Measurements from ENCODE around the gene ARF1.

Gene ARF1

DNA sequence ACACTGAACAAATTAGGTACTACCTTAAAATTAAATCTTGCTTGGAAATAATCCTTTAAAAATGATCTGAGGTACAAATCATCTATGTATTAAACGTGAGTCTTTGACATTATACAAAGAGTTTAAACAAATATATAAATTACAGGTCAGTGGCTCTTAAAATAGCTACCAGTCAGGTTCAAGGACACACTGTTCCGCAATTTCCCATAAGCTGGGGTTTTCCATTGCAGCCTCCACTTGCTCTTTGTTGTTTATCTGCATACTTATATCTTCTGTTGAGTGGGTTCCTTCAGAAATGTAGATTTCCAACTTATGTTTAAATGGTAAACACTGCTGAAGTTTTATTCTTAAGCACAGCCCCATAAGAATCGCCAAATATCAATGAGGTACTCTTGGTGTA lies 32.3 kb downstream of the ARF1 start:
- no peak for DNase-seq (ENCODE audit: extremely low read depth, low read depth)
- TF ChIP-seq, protein P1, sequence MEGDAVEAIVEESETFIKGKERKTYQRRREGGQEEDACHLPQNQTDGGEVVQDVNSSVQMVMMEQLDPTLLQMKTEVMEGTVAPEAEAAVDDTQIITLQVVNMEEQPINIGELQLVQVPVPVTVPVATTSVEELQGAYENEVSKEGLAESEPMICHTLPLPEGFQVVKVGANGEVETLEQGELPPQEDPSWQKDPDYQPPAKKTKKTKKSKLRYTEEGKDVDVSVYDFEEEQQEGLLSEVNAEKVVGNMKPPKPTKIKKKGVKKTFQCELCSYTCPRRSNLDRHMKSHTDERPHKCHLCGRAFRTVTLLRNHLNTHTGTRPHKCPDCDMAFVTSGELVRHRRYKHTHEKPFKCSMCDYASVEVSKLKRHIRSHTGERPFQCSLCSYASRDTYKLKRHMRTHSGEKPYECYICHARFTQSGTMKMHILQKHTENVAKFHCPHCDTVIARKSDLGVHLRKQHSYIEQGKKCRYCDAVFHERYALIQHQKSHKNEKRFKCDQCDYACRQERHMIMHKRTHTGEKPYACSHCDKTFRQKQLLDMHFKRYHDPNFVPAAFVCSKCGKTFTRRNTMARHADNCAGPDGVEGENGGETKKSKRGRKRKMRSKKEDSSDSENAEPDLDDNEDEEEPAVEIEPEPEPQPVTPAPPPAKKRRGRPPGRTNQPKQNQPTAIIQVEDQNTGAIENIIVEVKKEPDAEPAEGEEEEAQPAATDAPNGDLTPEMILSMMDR (IDR thresholded peaks at IDR 0.05; ENCODE audit: low read depth, low read length, missing control alignments), result no peak

DNA sequence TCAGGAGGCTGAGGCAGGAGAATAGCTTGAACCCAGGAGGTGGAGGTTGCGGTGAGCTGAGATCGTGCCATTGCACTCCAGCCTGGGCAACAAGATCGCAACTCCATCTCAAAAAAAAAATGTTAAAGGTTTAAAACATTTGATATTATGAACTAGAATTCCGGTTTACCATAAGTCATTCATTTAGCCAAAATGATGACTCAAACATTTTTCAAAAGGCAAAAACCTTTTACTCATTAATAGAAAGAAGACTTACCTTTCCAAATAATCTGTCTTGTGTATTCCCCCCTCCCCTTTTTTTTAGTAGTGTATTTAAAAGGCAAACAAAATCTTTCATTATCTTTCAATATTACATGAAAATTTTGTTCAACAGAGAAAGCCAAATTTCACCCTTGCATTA lies 34.8 kb downstream of the ARF1 start:
- TF ChIP-seq, protein P1 (IDR thresholded peaks at IDR 0.05; ENCODE audit: low read depth, low read length, missing control alignments), result no peak
- no peak for DNase-seq (ENCODE audit: extremely low read depth, low read depth)
- no peak overlapping the region for H3K4me3 ChIP-seq (replicated peaks; ENCODE audit: low read depth, low read length)

More for the DNA sequence above, 32.3 kb downstream of the ARF1 start:
- no peak overlapping the region for H3K4me3 ChIP-seq (replicated peaks; ENCODE audit: low read depth, low read length)

DNA sequence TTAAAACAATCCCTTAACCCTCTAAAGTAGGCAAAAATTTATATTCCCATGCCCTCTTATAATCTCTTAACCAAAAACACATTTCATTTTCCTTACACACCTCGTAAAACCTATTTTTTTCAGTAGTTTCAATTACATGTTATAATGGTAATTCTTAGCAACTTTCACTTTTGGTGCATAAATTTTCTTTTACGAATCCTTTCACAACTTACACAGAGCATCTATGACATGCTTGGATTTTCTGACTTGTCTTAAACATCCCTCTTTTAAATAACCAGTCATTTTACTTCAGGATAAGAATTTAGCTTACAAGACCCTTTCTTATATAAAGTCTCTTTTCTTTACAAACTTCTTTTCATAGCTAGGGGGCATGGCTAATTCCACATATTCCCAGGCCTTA lies 35.5 kb downstream of the ARF1 start:
- TF ChIP-seq, protein P1 (IDR thresholded peaks at IDR 0.05; ENCODE audit: low read depth, low read length, missing control alignments), result no peak
- DNase-seq (ENCODE audit: extremely low read depth, low read depth), result no peak

DNA sequence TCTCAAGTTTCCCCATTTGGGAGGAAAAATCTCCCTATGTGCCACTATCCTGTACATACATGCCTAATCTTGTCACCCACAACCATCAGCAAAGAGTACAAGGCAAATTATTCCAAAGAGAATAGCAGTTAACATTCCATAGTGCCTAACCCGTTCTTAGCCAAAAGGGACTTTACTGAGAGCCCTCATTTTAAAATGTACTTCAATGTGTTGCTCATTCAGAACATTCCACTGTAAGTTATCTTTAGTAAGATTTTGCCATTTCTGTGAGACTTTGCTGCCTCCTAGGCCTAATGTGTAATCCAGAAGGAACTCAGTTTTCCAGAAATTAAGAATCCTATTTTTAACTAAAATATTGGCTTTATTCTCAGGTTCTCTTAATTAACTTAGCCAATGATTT lies 37.8 kb downstream of the ARF1 start:
- no peak overlapping the region for H3K4me3 ChIP-seq (replicated peaks; ENCODE audit: low read depth, low read length)
- DNase-seq (ENCODE audit: extremely low read depth, low read depth), result no peak
- TF ChIP-seq, protein P1 (IDR thresholded peaks at IDR 0.05; ENCODE audit: low read depth, low read length, missing control alignments), result no peak

More for the DNA sequence above, 35.5 kb downstream of the ARF1 start:
- no peak overlapping the region for H3K4me3 ChIP-seq (replicated peaks; ENCODE audit: low read depth, low read length)

DNA sequence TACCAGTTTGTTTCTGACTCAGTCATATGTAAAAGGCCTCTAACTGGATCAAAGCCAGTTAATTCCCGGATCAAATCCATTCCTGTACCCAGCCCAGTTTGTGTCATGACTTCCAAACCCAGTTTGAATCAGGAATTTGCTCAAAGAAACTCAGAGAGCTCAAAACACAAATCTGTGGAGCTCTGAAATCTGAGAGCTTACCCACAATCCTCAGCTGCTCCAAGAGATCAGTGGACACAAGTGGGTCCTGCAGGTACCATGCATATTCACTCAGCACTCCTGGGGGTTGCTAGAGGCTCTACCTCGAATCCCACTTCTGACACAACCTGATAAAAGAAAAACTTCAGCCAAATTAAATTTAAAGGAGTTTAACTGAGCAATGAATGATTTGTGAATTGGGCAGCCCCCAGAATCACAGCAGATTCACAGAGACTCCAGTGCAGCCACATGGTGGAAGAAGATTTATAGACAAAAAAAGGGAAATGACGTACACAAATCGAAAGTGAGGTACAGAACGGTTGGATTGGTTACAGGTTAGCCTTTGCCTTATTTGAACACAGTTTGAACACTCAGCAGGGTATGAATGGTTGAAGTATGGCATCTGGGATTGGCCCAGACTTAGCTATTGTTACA lies 38.5 kb downstream of the ARF1 start:
- H3K4me3 ChIP-seq (replicated peaks; ENCODE audit: low read depth, low read length), result no peak overlapping the region
- no peak for DNase-seq (ENCODE audit: extremely low read depth, low read depth)
- TF ChIP-seq, protein P1 (IDR thresholded peaks at IDR 0.05; ENCODE audit: low read depth, low read length, missing control alignments), result no peak

DNA sequence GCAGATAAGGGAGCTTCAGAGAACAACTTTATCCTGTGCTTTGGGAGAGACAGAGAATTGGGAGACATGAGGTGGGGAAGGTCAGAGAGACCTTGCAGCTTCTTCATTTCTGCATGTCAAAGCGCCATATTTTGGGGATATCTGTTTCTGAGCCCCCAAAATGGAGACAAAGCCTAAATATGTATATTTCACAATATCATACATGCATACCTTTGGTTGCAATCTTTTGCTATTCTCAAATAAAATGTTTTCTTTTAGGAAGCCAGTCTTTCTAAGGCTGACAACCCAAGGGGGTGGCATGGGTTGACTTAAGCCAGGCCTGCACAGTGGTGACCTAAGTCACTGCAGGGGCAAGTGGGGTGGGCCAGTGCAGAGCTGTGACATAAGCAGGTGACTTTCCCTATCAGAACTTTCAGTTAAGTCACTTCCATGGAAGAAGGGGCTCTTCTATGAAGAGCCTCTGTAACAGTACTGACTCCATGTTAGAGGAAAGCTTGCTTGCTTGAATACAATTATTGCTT lies 40.5 kb downstream of the ARF1 start:
- no peak overlapping the region for H3K4me3 ChIP-seq (replicated peaks; ENCODE audit: low read depth, low read length)
- TF ChIP-seq, protein P1 (IDR thresholded peaks at IDR 0.05; ENCODE audit: low read depth, low read length, missing control alignments), result no peak
- DNase-seq (ENCODE audit: extremely low read depth, low read depth), result no peak

DNA sequence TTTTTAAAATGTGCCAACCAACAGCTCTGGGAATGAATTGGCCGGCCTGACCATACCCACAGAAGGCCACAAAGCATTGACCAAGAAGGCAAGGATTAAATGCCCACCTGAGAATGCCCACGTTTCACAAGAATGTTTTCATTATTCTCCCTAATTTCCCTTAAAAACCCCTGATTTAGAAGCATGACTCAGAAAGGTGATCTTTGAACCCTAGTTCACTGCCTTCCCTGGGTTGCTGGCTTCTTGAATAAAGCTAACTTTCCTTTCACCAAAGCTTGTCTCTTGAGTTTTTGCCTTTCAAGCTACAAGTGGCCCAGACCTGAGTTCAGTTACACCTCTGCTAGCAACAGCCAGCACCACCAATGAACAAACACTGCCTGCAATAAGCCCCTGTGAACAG lies 41.0 kb downstream of the ARF1 start:
- DNase-seq (ENCODE audit: extremely low read depth, low read depth), result no peak
- no peak overlapping the region for H3K4me3 ChIP-seq (replicated peaks; ENCODE audit: low read depth, low read length)
- TF ChIP-seq, protein P1 (IDR thresholded peaks at IDR 0.05; ENCODE audit: low read depth, low read length, missing control alignments), result no peak
